HuH-7.5 (cell line): ENCODE measurements around the gene TRIM31.

ENCODE experiments used
- DNase-seq: peaks from one replicate; pipeline ENCODE4 v3.0.0; 2011; ENCODE audit warnings: low spot score

The TRIM31 gene, protein sequence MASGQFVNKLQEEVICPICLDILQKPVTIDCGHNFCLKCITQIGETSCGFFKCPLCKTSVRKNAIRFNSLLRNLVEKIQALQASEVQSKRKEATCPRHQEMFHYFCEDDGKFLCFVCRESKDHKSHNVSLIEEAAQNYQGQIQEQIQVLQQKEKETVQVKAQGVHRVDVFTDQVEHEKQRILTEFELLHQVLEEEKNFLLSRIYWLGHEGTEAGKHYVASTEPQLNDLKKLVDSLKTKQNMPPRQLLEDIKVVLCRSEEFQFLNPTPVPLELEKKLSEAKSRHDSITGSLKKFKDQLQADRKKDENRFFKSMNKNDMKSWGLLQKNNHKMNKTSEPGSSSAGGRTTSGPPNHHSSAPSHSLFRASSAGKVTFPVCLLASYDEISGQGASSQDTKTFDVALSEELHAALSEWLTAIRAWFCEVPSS

GRCh38 chr6:30113003-30113759, at the start of gene TRIM31:
Gene TRIM31, minus strand, starts transcription at chr6:30113090. Its CDS starts 285 bp downstream, at chr6:30112805.
- no peak for DNase-seq

DNA sequence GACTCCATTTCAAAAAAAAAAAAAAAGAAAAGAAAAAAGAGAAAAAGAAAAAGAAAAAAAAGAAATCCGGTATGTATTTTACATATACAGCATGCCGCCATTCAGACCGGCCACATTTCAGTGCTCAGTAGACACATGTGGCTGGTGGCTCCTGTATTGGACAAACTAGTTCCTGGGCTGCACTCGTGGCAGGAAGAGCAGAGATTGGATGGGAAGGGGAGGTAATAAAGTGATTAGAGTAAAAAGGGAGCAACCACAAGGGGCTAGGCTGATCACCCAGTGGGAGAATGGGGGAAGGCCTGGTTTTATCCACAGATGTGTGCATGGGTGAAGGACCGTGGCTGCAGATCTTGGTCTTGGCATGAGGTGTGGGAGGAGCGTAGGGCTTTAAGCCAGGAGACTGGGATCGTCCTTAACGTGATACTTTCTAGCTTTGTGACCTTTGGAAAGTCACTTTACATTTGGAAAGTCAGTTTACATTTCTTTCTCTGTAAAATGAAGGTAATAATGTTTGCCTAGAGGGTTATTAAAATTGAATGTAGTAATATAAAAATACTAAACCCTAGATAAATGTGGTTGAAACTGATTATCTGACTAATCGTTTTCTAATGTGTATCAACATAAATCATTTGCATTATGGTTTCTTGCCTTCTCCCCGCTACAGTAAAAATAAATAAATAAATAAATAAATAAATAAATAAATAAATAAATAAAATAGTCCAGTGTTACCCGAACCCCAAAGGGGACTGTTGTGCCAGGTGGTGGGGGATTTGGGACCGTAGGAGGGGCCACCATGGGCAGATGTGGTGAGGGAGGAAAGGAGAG, 49.6 kb upstream of the TRIM31 start:
- no peak for DNase-seq

GRCh38 chr6:30160785-30161531, 48.1 kb upstream of the TRIM31 start, which contains the start of gene TRIM10:
Gene TRIM10, minus strand, starts transcription at chr6:30161211. Its CDS starts 353 bp downstream, at chr6:30160858.
- DNase-seq: no peak

DNA sequence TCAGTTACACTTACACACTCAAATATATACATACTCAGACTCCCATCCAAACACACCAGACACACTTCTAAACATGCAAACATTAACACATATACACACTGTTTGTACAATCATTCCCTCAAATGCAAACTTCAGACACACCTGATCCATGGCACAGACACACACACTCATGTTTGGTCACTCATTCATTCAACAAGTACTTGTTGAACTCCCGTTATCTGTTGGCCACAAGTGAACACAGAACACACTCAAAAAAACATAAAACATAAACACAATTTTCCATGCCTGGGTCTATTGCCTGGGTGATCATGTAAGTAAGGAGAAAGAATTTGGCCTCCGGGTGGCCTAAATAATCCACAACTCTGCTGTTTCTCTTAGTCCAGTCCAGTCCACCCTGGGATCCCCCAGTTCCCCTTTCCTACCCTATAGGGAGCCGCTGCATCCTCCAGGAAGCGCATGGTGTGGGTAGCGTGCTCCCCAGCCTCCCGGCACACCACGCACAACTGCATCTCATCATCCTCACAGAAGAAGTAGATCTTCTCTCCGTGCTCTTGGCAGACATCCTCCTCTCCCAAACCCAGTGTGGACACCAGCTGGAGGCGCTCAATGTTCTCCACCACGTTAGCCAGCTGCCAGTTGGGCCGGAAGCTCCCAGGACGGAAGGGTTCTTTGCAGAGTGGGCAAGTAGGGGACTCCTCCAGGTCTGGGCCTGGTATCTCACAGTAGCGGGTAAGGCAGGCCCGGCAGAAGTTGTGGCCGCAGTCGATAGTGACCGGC, 47.3 kb upstream of the TRIM31 start:
- no peak for DNase-seq

GRCh38 chr6:30158475-30159040, 45.7 kb upstream of the TRIM31 start:
- DNase-seq: no peak

- no peak for DNase-seq
Measured at GRCh38 chr6:30157999-30158398, 45.1 kb upstream of the TRIM31 start.

- DNase-seq: no peak
Measured at GRCh38 chr6:30157581-30157980, 44.7 kb upstream of the TRIM31 start.

DNA sequence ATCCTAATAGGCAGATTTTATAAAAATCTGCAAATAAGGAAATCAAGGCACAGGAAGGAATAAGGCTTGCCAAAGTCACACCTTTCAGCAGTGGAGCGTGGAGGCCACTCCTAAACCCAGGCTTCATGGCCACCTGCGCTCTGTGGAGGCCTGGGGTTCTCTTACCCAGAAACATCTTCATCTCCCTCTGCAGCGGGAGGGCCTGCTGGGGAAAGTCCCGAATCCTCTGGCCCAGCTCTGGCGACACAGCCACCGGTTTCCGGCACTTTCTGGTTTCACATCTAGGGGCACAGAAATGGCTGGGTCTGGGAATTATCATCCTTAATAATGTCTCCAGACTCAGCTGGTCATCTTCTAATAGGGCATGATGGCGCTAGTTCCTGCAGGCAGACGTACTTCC, 43.9 kb upstream of the TRIM31 start:
- DNase-seq: no peak

DNA sequence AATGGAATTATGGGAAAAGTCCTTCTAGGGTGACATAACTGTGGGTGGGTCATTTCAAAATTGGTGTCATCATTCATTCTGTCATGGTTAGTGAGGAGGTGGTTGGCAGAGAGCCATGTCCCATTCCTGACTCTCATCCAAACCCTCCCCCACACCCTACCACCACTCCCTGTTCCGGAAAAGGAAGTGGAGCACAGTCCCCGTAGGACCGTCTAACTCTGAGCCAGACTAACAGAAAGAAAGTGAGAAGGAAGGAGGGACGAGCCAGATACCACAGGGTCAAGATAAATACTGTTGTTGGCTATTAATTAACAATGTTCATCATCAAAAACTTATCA, 43.3 kb upstream of the TRIM31 start:
- no peak for DNase-seq

DNA sequence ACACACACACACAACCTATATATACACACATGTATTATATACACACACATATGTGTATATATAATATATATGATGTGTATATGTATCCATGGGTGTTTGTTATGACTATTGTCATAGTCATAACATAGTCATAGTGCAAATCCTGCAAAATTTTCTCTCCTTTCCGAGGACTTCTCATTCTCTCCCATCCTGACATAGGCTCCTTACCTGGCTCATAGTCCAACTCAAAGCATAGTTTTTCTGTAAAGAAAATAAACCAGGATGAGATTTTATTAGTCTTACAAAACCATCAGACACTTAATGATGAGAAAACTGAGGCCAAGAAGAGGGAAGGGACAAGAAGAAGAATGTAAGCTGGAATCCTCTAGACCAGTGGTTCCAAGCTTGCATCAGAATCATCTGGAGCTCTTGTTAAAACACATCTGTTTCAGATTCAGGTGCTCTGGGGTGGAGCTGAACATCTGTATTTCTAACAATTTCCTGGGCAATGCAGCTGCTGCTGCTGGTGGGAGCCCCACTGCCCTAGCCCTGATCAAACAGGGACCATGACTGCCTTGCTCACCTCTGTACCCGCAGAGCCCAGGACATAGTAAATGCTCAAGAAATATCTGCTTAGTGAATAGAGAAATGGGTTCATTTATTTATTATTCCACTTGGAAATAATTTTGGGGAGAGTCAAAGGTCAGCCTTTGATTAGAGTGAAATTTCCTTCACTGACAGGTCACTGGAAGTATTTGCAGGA, 42.8 kb upstream of the TRIM31 start:
- DNase-seq: no peak

DNA sequence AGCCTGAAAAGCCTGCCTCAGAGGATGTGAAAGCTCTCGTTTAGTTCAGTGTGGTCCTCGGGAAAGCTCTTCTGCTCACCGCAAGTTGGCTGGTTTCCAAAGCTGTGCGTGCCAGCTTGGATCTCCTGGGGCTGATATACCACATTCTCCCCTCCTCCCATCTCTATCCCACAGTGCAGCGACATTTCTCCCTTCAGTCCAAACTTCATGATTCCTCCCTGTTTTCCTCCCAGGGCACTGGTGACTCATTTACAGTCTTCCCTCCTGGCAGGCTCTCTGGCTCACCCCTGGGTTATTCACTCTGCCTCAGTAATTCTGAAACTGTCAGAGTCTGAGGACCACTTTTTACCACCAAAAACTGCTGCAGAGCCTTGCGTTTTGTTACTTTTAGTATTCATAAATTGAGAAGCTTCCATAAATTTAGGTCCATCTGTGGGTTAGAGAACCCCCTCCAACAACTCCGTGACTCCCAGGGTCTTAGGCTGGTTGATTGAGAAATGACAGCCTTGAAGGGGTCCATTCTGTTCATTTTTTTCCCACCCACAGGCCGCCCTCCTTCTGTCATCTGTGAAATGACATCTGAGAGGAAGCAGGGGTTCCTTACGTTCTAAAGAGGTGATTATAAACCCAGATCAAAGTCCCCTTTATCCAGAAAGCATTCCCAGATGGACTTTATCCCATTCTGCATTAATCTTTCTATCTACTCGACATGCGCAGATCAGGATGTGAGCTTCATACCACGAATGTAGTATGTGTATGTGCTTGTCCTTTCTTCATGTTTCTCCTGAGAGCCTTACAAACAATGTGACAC, 42.0 kb upstream of the TRIM31 start:
- no peak for DNase-seq

GRCh38 chr6:30154061-30154460, 41.2 kb upstream of the TRIM31 start:
- no peak for DNase-seq

- DNase-seq: no peak
Measured at GRCh38 chr6:30152910-30153610, 40.2 kb upstream of the TRIM31 start.

DNA sequence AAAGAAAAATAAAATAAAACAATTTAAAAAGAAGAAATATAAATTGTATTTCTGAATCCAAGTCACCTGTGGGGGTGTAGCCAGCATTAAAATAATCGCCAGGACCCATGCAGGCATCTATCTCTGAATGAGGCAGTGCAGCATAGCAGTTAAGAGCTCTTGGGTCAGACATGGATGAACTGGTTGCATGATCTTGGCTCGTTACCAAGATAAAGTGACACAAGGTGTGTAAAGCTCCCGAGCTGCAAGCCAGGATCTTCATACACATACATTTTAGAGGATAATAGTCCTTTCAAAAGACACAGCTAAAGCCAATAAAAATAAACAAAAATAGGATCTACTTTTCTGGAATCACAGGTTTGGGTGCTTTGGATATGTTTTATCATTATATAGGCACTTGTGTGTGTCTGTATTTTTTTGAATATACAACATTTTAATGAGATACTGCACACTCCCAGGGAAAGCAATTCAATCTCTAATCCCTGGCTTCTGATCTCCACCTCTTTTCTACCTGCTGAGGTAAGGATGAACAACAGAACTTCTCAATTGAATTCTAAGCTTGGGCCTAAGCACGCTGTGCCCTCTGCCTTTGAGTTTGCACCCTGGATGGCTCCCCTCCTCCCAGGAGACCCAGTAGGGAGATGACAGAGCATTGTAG, 39.3 kb upstream of the TRIM31 start:
- no peak for DNase-seq

DNA sequence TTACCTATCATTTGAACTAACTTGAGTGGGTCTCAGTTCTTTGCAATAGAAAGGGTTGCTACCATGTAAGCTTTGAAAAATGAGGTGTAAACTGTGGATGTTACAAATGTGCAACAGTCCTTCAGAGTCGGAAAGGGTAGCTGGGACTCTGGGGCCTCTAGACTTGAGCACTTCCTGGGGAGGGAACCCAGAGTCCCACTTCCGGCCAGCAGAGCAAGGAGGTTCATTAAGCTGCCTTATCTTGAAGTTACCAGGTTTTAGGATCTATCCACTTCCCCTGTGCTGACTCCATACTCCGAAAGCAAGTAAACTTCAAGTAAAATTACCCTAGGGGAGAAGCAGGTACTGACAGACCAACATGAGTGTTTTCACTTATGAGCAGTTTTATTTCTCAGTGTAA, 38.7 kb upstream of the TRIM31 start:
- no peak for DNase-seq

DNA sequence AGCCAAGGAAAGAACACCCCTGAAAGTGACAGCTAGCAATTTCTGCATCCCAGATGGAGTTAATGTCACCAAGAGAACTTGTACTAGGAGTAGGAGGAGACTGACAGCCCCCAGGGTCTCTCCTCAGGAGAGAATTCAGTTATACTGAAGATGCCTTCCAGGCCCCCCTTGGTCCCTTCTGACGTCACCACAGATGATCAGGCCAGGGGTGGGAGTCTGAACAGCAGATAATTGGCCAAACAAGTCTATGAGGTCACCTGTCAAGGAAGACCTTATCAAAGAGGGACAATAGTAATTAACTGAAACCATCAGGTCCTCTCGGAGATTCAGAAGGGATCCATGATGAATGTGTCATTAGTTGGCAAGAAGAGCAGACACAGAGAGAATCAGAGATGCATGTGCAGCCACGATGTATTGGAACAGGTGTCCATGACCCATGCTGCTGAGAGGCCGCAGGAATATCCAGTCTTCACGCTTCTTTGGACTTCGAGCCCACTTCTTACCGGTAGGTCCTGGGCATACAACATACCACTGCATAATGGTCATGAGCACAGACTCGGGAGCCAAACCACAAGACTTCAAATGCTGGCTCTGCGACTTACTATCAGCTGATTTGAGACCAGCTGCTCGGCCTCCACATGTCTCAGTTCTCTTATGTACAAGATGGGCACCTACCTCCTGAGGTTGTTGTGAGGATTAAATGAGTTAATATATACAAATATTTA, 37.9 kb upstream of the TRIM31 start:
- DNase-seq: no peak

- DNase-seq: no peak
Measured at GRCh38 chr6:30149858-30150550, 37.1 kb upstream of the TRIM31 start.
